GM21423 (cell line): Measurements from ENCODE around the gene FBXW10.
"Not testable (repeated sequence)": the region's sequence is repeated elsewhere in the genome, so short reads cannot be mapped to it uniquely, and the experiment has no call there.

ENCODE experiments used
- ATAC-seq: cut with Tn5 transposase; IDR thresholded peaks from one replicate; pipeline ENCODE4 v1.9.1; 2021; ENCODE audit warnings: mild to moderate bottlenecking, moderate library complexity; ENCODE audit not compliant: unreplicated experiment

FBXW10 gene

DNA sequence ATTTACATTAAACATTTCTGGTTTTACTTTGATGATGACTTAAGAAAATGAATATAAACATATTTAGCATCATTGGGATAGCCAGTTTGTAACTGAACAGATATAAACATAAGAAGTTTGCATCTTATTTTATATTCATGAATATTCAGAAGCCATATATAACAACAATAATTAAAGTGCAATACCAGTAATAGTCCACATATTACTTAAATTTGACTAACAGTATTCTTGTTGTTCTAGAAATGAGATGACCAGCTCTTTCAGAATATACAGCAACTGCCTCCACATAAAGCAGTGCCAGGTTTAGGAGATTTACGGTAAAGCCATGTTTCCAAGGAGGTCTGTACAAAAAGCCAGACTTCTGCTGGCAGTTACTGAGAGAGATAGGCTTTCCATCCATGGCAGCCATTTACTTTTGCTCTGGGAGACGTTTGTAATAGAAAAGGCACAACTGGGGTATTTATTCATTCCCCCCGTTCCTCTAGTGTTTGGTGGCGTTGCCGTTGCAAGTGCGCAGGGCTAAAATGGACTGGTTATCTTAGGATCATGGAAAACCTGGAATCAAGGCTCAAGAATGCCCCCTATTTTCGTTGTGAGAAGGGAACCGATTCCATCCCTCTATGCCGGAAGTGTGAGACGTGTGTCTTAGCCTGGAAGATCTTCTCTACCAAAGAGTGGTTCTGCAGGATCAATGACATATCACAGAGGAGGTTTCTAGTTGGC, at the start of gene FBXW10:
Gene FBXW10 (plus strand): TSS at position 356 of the 723 bp plus-strand sequence. CDS start 191 bp downstream, at position 547.
- not testable (repeated sequence) for ATAC-seq

DNA sequence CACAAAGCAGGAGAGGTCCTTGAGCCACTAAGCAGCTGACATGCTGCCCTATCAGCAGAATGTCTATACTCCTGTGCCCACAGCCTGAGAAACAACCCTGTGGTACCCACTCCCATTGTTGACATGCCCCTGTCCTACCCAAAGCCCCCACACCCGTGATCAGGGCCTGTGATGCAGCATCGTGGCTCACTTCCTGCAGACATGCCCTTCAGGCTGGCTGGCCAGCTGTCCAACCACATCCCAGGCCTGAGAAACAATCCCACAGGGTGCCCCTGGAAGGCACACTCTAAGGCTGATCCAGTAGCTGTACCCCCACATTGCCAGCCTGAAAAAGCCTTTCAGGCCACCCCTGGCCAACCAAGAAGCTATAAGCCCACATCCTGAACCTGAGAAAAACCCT, 48.7 kb upstream of the FBXW10 start:
- not testable (repeated sequence) for ATAC-seq

DNA sequence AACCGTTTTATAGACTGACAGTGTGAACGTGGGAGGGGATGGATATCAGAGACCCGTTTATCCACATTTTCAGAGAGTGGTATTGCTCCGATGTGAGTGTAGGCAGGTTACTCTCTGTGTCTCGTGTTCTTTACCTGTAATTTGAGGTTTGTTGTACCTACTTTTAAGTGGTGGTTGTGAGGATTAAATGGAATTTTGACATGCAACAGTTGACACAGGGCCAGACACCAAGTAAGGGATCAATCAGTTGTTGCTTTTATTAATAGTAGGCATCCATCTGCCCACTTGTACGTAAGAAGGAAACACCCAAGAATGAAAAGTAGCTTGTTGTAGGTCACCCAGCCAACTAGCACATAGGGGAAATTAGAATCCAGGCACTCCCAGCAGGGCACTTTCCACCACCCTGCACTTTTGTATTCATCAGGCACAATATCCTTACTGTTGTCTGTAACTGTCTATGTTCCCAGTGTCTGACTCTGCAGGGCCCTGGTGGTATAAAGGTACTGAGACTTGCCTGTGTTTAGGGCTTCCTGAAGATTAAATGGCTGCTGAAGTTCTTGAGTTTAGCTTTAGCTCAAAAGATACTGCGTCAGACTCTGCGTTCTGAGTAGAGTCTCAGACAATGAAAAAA, 45.3 kb upstream of the FBXW10 start:
- ATAC-seq, result not testable (repeated sequence)

- not testable (repeated sequence) for ATAC-seq
These were observed 37.9 kb upstream of the FBXW10 start for GRCh38 chr17:18705955-18706354.

GRCh38 chr17:18708215-18708614, 35.6 kb upstream of the FBXW10 start:
- ATAC-seq, result not testable (repeated sequence)

GRCh38 chr17:18712354-18712999, 31.4 kb upstream of the FBXW10 start:
- not testable (repeated sequence) for ATAC-seq

DNA sequence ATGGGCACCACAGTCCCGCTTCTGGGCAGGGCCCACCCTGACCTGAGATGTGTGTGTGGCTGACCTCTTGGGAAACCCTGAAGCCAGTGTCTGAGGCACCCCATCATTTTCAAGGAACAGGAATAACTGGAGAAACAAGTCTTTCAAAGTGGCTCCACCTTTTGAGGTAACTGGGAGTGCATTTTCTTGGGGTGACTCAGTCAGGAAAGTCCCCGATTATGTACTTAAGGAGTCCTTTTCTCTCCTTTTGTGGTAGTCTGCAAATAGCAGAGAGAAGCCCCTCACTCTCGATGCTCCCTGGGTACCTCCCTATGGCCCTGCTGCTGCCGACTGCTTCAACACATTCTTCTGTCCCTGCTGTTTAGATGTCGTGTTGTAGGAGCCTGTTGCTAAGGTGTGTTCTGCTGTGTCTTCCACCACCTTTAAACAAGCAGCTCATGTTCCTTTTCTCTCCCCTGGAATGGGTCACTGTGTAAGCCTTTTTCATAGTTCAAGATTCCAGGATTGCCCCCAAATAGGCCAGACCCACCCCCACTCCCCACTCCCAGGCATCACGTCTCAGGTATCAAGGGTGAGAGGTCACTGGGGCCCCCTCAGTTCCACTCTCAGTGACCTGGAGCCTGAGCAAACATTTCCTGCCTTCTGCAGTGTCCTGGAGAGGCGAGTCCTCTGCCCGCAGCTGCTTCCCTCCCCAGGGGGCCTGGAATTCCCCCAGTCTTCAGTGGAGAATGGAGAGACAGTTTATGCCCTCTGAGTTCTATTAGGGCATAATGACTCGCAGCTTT, 25.0 kb upstream of the FBXW10 start:
- not testable (repeated sequence) for ATAC-seq

DNA sequence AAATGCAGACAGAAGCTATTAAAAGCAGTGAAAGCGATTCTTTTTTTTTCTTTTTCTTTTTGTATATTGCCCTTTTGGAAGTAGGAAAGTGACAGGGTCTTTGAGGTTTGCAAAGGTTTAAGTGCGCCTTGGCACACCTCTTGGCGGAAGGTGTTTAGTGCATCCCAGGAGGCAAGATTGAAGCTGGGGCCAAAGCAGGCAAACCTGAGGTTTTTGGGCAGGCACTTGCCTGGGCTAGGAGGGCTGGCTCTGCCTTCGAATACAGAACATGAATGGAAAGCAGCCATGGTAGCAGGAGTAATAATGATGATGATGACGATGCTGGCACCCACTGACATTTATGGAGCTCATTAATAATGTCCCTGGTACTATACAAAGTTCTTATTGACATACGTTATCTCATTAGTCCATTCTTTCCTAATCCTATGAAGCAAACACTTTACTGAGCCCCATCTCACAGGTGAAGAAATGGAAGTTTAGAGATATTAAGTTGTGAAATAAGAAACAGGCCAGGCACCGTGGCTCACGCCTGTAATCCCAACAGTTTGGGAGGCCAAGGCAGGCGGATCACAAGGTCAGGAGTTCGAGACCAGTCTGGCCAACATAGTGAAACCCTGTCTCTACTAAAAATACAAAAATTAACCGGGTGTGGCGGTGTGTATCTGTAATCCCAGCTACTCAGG, 24.3 kb upstream of the FBXW10 start:
- ATAC-seq, result not testable (repeated sequence)

DNA sequence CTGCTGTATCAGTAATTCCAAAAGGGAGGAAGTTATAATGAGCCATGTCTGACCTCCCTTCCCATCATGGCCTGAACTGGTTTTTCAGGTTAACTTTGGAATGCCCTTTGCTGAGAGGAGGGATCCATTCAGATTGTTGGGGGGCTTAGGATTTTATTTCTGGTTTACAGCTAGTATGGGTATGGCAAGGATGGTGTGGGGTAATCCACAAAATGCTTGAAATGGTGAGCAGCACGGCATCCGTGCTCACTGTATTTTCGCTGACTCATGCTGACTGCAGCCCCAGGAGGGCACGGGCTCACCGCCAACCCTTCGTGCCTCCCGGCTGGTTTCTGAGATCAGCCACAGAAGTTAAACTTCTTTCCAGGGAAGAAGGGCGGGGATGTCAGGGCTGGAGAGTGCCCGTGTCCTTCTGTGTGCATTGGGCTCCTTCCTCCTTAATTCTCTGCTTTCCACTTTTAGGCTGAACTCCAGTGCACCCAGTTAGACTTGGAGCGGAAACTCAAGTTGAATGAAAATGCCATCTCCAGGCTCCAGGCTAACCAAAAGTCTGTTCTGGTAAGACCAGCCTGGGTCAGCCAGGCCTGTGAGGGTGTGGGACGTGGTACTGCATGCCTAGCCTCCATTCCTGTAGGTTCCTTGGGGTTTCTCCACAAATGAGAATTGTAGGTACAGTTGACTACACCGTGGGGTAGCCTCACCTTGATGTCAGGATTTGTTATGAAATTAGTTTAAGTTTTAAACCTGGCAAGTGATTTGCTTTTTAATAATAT, 21.9 kb upstream of the FBXW10 start:
- ATAC-seq, result not testable (repeated sequence)

DNA sequence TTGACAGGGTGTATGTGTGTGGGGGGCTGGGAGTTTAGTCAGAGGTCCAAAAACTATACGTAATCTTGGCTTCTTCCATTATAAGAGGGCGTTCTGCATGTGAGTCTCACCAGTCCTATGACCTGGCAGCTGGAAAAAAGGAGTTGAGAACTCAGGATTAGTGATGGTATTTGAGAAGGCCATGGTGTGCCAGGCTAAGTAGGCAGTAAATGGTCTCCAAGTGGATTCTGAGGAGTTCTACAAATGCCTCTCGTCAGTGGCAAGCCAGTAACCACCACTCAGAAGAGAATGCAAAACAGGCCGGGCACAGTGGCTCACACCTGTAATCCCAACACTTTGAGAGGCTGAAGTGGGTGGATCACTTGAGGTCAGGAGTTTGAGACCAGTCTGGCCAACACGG, 21.2 kb upstream of the FBXW10 start:
- ATAC-seq, result not testable (repeated sequence)

- not testable (repeated sequence) for ATAC-seq
These were observed 20.3 kb upstream of the FBXW10 start for GRCh38 chr17:18723509-18723908.

- ATAC-seq, result not testable (repeated sequence)
These were observed 11.4 kb upstream of the FBXW10 start for GRCh38 chr17:18732438-18732837.

GRCh38 chr17:18733350-18733749, 10.5 kb upstream of the FBXW10 start:
- ATAC-seq, result not testable (repeated sequence)

DNA sequence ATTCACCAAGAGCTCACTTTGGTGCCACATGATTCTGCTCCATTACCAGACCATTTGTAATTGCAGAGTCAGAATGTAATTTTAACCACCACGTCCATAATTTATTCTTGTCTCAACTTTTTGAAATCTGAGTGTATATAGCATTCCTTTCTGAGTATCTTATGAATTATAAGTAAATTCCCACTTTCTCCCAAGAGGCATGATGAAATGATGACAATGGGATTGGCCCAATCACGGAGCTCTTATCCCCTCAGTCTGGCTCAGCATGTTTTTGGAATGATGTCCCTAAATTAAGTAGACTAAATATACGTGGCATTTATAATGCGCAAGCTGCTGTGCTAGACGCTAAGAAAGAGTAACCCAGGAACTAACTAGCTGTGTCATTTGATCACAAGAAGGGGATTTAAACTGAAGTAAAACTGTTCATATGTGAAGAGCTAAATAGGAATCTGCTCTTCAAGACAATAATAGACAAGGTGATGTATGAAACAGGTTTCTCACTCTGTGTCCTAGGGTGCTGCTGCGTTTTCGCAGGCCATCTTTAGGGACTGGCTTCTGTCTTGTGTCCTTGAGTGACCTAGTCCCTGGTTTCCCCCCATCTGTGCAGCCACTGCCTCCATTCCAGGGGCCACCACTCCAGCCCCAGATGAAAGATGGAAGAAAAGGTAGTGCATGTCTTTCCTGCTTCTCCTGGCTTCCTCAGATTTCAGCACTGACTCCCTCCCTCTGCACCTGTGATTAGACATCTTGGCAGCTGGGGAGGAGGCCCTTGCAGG, 4.0 kb upstream of the FBXW10 start:
- not testable (repeated sequence) for ATAC-seq

DNA sequence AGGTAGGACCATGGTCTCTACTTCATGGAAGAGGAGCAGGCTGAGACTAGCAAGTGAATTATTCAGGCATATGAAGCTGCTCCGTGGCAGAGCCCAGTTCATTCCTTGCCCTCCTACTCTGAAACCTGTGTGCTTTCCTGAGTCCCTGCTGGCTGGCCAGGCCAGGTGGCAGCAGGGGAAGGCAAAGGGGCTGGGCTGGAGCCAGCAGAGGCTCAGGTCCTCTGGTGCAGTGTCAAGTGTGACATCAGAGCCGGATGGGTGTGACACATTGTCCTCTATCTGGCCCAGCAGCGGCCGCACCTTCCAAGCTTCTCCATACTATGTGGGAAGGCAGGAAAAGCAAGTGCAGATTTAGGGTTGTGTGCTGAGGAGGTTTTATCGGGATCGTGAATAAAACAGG, 2.6 kb upstream of the FBXW10 start:
- ATAC-seq, result not testable (repeated sequence)

- not testable (repeated sequence) for ATAC-seq
These were observed 872 bp downstream of the FBXW10 start for GRCh38 chr17:18744726-18745125.

GRCh38 chr17:18746551-18746950, 2.7 kb downstream of the FBXW10 start:
- ATAC-seq, result not testable (repeated sequence)

DNA sequence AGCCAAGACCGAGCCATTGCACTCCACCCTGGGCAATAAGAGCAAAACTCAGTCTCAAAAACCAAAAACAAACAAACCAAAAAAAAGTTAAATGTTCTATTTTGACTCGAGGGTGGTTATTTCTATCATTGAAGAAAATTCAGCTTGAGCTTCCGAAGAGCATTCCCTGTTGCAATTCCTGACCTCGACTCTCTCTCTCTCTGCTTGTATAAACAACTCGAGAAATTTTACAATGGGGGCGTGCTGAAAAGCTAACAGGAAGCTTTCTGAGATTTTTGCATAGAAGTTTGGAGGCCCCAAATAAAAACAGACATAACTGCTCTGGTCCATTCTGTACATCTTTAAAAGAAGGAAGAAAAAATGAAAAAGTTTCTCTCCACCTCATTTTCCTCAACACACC, 3.6 kb downstream of the FBXW10 start:
- ATAC-seq, result not testable (repeated sequence)

DNA sequence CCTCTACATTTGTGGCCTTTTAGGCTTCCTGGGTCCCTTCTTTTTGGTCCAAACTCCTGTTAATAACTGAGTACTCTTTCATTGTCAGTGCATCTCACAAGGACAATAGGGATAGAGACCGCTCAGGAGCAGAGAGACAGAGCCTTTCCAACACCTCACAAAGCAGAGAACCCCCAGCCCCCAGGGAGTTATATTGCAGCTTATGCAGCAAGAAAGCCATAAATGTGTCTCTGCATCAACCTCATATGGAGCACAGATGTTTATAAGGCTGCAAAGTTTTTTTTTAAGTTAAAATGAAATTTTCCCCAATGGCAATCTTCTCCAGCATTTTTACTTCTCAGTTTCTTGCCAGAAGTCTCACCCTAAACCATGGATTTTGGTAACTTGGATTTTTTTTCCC, 6.4 kb downstream of the FBXW10 start:
- ATAC-seq, result not testable (repeated sequence)
